GM18520 (cell line): ENCODE results near the gene KIF3B.

ENCODE experiments used
- ATAC-seq: cut with Tn5 transposase; IDR thresholded peaks from one replicate; pipeline ENCODE4 v1.9.1; 2021; ENCODE audit not compliant: unreplicated experiment

The KIF3B gene

GRCh38 chr20:32277361-32278198 is at the start of gene KIF3B:
Gene KIF3B, plus strand, starts transcription at chr20:32277651. Its CDS starts 32,127 bp downstream, at chr20:32309778.
- peak; percentile 63 for ATAC-seq

- no peak for ATAC-seq
Observed at GRCh38 chr20:32227744-32228688, 49.4 kb upstream of the KIF3B start.

DNA sequence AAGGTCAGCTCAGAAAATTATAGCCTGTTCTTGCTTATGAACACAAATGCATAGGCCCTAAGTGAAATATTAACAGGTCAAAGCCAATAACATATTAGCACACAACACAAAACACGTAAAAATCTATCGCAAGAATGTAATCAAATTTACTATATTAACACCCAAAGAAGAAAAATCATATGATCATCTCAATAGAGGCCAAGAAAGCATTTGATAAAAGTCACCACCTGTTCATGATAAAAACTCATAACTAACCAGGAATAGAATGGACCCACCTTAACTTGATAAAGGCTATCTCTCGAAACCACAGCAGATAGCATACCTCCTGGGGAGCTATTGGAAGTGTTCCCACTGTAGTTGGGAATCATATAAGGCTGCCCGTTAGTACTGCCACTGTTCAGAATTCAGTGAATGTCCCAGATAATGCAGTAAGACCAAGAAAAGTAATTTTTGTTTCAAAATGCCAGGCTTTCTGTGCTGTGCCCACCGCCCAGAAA is 48.2 kb upstream of the KIF3B start:
- no peak for ATAC-seq

GRCh38 chr20:32230707-32231106 is 46.7 kb upstream of the KIF3B start:
- no peak for ATAC-seq

DNA sequence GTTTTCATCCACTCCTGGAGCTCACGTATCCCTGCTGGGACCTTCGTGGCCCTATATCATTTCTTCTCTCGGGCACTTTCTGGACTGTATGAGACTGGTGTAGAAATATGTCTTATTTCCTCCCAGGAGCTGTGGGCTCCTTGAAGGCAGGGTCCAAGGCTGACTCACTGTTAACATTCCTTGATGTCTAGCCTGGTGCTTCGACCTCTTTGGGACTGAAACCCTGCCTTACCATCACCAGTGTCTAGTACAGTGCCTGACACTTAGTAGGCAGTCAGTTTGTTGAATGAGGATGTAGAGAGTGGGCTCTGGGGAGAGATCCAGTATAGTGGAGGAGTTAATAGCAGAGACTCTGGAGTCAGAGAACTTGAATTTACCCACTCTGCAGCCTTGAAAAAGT is 46.2 kb upstream of the KIF3B start:
- ATAC-seq: no peak

- ATAC-seq: no peak
Observed at GRCh38 chr20:32231847-32232246, 45.6 kb upstream of the KIF3B start.

- ATAC-seq: no peak
Observed at GRCh38 chr20:32232326-32232886, 45.0 kb upstream of the KIF3B start.

DNA sequence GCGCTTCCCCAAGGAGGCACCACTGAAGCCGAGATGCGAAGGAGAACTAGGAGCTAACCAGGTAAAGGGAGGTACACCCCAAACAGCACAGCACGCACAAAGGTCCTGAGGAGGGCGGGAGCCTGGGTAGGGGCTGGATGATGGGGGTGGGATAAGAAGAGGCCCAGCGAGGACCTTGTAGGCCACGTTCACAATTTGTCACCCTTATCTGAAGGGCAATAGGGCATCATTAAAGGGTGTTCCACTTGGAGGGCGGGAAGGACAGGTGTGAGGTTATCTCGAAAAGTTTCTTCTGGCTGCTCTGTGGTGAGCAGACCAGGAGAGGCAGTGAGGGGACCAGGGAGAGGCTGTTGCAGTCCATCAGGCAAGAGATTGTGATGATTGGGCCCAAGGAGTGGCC is 44.2 kb upstream of the KIF3B start:
- no peak for ATAC-seq

DNA sequence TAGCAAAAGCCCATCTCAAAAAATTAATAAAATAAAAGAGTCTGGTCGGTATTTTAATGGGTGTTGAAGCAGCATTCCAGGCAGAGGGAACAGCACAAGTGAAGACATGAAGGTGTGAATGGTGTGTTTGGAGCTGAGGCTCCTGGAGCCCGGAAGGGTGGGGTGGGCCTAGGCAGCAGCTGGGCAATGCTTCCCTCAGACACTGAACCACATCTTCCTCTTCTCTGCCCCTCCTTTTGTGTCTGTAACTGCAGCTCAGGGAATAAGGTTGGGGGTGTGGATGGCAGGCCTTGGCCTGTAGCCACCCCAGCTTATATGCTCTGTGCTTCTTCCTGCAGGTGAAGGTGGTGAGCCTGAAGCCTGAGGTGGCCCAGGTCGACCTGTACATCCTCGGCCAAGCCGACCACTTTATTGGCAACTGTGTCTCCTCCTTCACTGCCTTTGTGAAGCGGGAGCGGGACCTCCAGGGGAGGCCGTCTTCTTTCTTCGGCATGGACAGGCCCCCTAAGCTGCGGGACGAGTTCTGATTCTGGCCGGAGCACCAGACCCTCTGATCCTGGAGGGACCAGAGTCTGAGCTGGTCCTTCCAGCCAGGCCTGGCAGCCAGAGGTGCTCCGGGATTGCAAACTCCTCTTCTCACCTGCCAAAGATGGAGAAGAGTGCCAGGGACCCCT is 43.2 kb upstream of the KIF3B start:
- no peak for ATAC-seq

GRCh38 chr20:32235331-32236047 is 42.0 kb upstream of the KIF3B start:
- ATAC-seq: no peak

DNA sequence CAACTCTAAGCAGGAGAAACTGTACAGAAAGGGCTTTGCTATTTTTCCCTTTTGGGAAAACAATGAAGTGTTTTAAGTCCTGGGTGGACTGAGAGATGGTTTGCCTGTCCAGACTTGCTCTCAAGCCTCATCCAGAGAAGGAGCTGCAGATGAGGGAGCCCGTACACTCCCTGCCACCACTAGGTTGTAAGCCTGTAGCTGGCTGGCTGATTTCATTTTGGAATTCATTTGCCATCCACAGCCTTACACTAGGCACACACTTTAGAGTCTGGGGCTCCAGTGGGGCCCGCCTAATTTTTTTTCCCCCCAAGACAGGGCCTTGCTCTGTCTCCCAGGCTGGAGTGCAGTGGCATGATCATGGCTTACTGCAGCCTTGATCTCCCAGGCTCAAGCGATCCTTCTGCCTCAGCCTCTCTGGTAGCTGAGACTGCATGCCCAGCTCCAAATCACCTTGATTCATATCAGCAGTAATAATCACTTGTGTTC is 41.4 kb upstream of the KIF3B start:
- no peak for ATAC-seq

DNA sequence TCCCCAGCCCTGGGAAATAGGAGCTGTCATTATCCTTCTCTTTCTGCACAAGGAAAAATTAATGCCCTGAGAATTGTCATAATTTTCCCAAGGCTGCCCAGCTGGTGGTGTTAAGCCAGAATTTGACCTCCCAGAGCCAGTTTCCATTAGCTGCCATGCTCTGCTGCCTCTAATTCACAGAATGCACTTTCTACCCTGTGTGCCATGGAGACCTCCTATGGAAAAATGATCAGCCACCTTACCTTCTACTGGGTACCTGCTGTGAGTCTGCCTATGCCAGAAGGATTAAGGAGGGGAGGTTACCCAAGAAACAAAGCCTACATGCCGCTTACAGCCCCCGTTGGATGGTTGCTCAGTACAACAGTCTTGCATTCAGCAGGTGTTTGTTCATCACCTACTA is 40.6 kb upstream of the KIF3B start:
- no peak for ATAC-seq

- no peak for ATAC-seq
Observed at GRCh38 chr20:32237419-32237818, 40.0 kb upstream of the KIF3B start.

GRCh38 chr20:32238483-32239425 is 38.7 kb upstream of the KIF3B start:
- no peak for ATAC-seq

GRCh38 chr20:32240205-32240604 is 37.2 kb upstream of the KIF3B start:
- ATAC-seq: no peak

GRCh38 chr20:32241807-32242206 is 35.6 kb upstream of the KIF3B start:
- ATAC-seq: no peak

GRCh38 chr20:32244150-32244823 is 33.2 kb upstream of the KIF3B start:
- no peak for ATAC-seq

GRCh38 chr20:32244959-32245358 is 32.5 kb upstream of the KIF3B start:
- ATAC-seq: no peak
